Upper lobe of right lung (tissue), 1 donor: ENCODE results near the gene DNAH3. TPM values are rescaled to one million over a fixed set of nuclear protein-coding genes. Genes with fewer than 3 reads are reported as not detected.

Source experiments
- ATAC-seq: fragments of 200-7000 bp; cut with Tn5 transposase; one replicate; pipeline ENCODE4 v1.9.1; 2020; ENCODE audit warnings: mild to moderate bottlenecking, moderate library complexity
- DNase-seq: peaks from one replicate; pipeline ENCODE4 v3.0.0-alpha.2; 2020
- H3K27ac ChIP-seq: fragments of 200-600 bp; one replicate; pipeline ENCODE4 v1.8.0; 2022
- H3K27me3 ChIP-seq: fragments of 200-600 bp; one replicate; pipeline ENCODE4 v1.8.0; 2022; ENCODE audit warnings: mild to moderate bottlenecking
- H3K36me3 ChIP-seq: fragments of 200-600 bp; one replicate; pipeline ENCODE4 v1.8.0; 2022
- H3K4me1 ChIP-seq: fragments of 200-600 bp; one replicate; pipeline ENCODE4 v1.8.0; 2022
- H3K4me3 ChIP-seq: fragments of 200-600 bp; one replicate; pipeline ENCODE4 v1.8.0; 2022; ENCODE audit warnings: mild to moderate bottlenecking
- H3K9me3 ChIP-seq: fragments of 200-600 bp; one replicate; pipeline ENCODE4 v1.8.0; 2022
- CTCF ChIP-seq: fragments of 200-600 bp; IDR thresholded peaks from one replicate; pipeline ENCODE4 v1.8.0; 2022; ENCODE audit warnings: antibody characterized with exemption
- intact Hi-C: fragments of 100-400 bp; cut with DNase I; formaldehyde crosslinking; loops from one replicate; pipeline ENCODE4 v1.11.0; 2022
- total RNA-seq: library from RNA; stranded (reverse); fragmentation: NEBNext Ultra II Directional; extraction: Animal tissue kit (Norgen Biotek cat#: 25700); gene quantifications from one replicate; pipeline ENCODE4 v1.2.1, GENCODE V29; 2021
- donor health status: DM: no; HTN: yes; CAD: no; lungs with severe emphysema.

The DNAH3 gene
- total RNA-seq, 1 donor from 2014 or later, result 0.06 TPM

DNA sequence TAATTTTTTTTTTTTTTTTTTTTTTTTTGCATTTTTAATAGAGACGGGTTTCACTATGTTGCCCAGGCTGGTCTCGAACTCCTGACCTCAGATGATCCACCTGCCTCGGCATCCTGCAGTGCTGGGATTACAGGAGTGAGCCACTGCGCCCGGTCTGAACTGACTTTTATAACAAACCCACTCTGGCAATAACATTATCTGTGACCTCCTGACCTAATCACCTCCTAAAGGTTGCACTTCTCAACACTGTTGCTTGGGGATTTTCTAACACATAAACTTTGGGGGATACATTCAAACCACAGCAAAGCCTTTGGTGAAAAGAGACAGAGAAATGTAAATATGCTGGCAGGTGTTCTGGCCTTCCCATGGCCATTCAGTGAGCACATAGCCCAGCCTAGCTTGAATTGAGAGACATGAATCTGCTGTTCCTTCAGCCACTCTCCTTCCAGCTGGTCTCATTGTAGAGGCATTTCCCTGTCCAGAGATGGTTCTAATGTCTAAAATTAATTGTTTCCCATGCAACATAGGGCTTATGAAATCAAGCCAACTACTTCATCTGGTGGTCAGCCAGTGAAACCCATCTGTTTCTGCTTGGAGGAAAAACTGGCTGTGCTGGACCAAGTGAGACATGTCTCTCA lies 221.8 kb downstream of the DNAH3 start:
- intact Hi-C loops, result no loop called here
- no peak for TF ChIP-seq CTCF
- H3K36me3 ChIP-seq, result no peaks in the 10 kb centered on the region
- H3K27me3 ChIP-seq, result no peaks in the 10 kb centered on the region
- peaks cover 10% of the 10 kb centered on the region for H3K4me1 ChIP-seq
- DNase-seq, result no peak
- H3K9me3 ChIP-seq, result no peaks in the 10 kb centered on the region
- ATAC-seq, result no peak
- H3K27ac ChIP-seq, result no peak overlapping the region
- no peak overlapping the region for H3K4me3 ChIP-seq

GRCh38 chr16:20925751-20926150 lies 224.9 kb downstream of the DNAH3 start:
- intact Hi-C loops, result no loop called here
- TF ChIP-seq CTCF, result no peak
- no peak for DNase-seq
- peaks cover 8% of the 10 kb centered on the region for H3K4me1 ChIP-seq
- H3K4me3 ChIP-seq, result no peak overlapping the region
- ATAC-seq, result no peak
- no peaks in the 10 kb centered on the region for H3K27me3 ChIP-seq
- no peaks in the 10 kb centered on the region for H3K9me3 ChIP-seq
- H3K36me3 ChIP-seq, result no peaks in the 10 kb centered on the region
- H3K27ac ChIP-seq, result no peak overlapping the region

- Histone ChIP-seq H3K27ac (no peak overlapping the region), H3K9me3 (no peaks in the 10 kb centered on the region), H3K4me3 (no peak overlapping the region), H3K4me1 (peaks cover 10% of the 10 kb centered on the region), H3K27me3 (no peaks in the 10 kb centered on the region), H3K36me3 (no peaks in the 10 kb centered on the region)
- intact Hi-C loops, result no loop called here
- TF ChIP-seq CTCF, result no peak
- ATAC-seq, result no peak
- no peak for DNase-seq
Measured at GRCh38 chr16:20923876-20924275, 226.8 kb downstream of the DNAH3 start.

- H3K36me3 ChIP-seq, result no peaks in the 10 kb centered on the region
- peaks cover 16% of the 10 kb centered on the region for H3K4me1 ChIP-seq
- no peak for TF ChIP-seq CTCF
- H3K9me3 ChIP-seq, result no peaks in the 10 kb centered on the region
- no peak overlapping the region for H3K4me3 ChIP-seq
- DNase-seq, result no peak
- intact Hi-C loops, result no loop called here
- no peak for ATAC-seq
- H3K27ac ChIP-seq, result no peak overlapping the region
- no peaks in the 10 kb centered on the region for H3K27me3 ChIP-seq
Measured at GRCh38 chr16:20920799-20921198, 229.8 kb downstream of the DNAH3 start.

DNA sequence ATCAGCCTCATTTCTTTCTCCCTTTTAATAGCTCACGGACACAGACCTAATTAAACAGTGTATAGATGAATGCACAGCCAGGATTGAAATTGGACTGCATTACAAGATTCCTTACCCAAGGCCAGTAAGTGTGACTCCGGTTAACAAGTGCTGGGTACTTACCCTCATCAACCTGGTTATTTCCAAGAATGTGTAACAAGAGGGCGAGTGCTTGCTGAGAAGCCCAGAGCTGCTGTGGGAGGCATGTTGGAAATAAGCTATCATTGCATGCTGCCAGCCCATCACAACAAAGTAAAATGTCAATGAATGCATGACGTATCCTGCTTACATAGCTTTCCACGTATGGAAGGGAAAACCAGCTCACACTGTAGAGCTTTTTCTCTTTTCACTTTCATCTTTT lies 230.6 kb downstream of the DNAH3 start:
- no peak for ATAC-seq
- Histone ChIP-seq H3K9me3 (no peaks in the 10 kb centered on the region), H3K4me1 (peaks cover 16% of the 10 kb centered on the region), H3K36me3 (no peaks in the 10 kb centered on the region), H3K4me3 (no peak overlapping the region), H3K27me3 (no peaks in the 10 kb centered on the region), H3K27ac (no peak overlapping the region)
- TF ChIP-seq CTCF, result no peak
- DNase-seq, result no peak
- intact Hi-C loops, result no loop called here
